ENCODE data around the gene FASTK. TPM values are rescaled to one million over a fixed set of nuclear protein-coding genes. Genes with fewer than 3 reads are reported as not detected.

FASTK gene
- total and polyA plus RNA-seq, 7 donors, result 87.1 to 194 (median 126) TPM

GRCh38 chr7:151116603-151117440, 36.2 kb upstream of the FASTK start:
- no peaks in the 10 kb centered on the region for H3K4me1 ChIP-seq
- intact Hi-C loops (cut with DNase I), result no loop called here
- H3K36me3 ChIP-seq (ENCODE audit: insufficient read depth in 1 of 2, low read depth in 1 of 2), result peaks cover 0 to 37% of the 10 kb centered on the region in 2 donors
- DNase-seq, result no peak
- no peak overlapping the region for H3K27ac ChIP-seq
- ATAC-seq, result no peak
- H3K4me3 ChIP-seq, result no peak overlapping the region
- WGBS, 3 donors, result 93 to 95% (median 93%) methylated on average over 27 of the region's 27 CpGs
- no peak for TF ChIP-seq CTCF (IDR thresholded peaks at IDR 0.05)
- no peaks in the 10 kb centered on the region for H3K9me3 ChIP-seq
- H3K27me3 ChIP-seq (ENCODE audit: insufficient read depth in 3 of 3, low read length in 2 of 3), result no peaks in the 10 kb centered on the region

GRCh38 chr7:151115836-151116418, 35.3 kb upstream of the FASTK start:
- TF ChIP-seq CTCF (IDR thresholded peaks at IDR 0.05), result no peak
- no peak for DNase-seq
- intact Hi-C loops (cut with DNase I), result no loop called here
- H3K9me3 ChIP-seq, result no peaks in the 10 kb centered on the region
- peak overlapping the region; percentile 30 for H3K4me3 ChIP-seq
- H3K36me3 ChIP-seq (ENCODE audit: insufficient read depth in 1 of 2, low read depth in 1 of 2), result peaks cover 0 to 28% of the 10 kb centered on the region in 2 donors
- H3K4me1 ChIP-seq, result no peaks in the 10 kb centered on the region
- no peak for ATAC-seq
- H3K27me3 ChIP-seq (ENCODE audit: insufficient read depth in 3 of 3, low read length in 2 of 3), result no peaks in the 10 kb centered on the region
- 83 to 91% (median 86%) methylated on average over 13 to 14 of the region's 14 CpGs for WGBS, 3 donors
- no peak overlapping the region for H3K27ac ChIP-seq

GRCh38 chr7:151115121-151115835, 34.7 kb upstream of the FASTK start:
- intact Hi-C loops (cut with DNase I), result no loop called here
- DNase-seq, result no peak
- no peaks in the 10 kb centered on the region for H3K9me3 ChIP-seq
- no peaks in the 10 kb centered on the region for H3K4me1 ChIP-seq
- no peak overlapping the region for H3K27ac ChIP-seq
- H3K4me3 ChIP-seq, result peak overlapping the region; percentile 30
- peak; percentile 11 to 46 (median 34) for ATAC-seq
- TF ChIP-seq CTCF (IDR thresholded peaks at IDR 0.05), result no peak
- WGBS, 3 donors, result 31 to 36% (median 32%) methylated on average over 65 to 114 of the region's 114 CpGs
- H3K27me3 ChIP-seq (ENCODE audit: insufficient read depth in 3 of 3, low read length in 2 of 3), result no peaks in the 10 kb centered on the region
- peaks cover 0 to 22% of the 10 kb centered on the region in 2 donors for H3K36me3 ChIP-seq (ENCODE audit: insufficient read depth in 1 of 2, low read depth in 1 of 2)

- H3K27me3 ChIP-seq (ENCODE audit: insufficient read depth in 3 of 3, low read length in 2 of 3), result no peaks in the 10 kb centered on the region
- 46 to 63% (median 59%) methylated on average over 59 to 101 of the region's 101 CpGs for WGBS, 3 donors
- DNase-seq, result no peak
- no peak overlapping the region for H3K27ac ChIP-seq
- ATAC-seq, result no peak
- peak overlapping the region; percentile 30 for H3K4me3 ChIP-seq
- H3K9me3 ChIP-seq, result no peaks in the 10 kb centered on the region
- intact Hi-C loops (cut with DNase I), result loop anchor here (5.0 kb wide), 4 partner anchors 82 to 217 kb away; partner anchors contain the start of gene ABCB8 (in 1 of the 2)
- no peak for TF ChIP-seq CTCF (IDR thresholded peaks at IDR 0.05)
- peaks cover 0 to 13% of the 10 kb centered on the region in 2 donors for H3K36me3 ChIP-seq (ENCODE audit: insufficient read depth in 1 of 2, low read depth in 1 of 2)
- no peaks in the 10 kb centered on the region for H3K4me1 ChIP-seq
These were observed 33.8 kb upstream of the FASTK start for GRCh38 chr7:151114151-151115090.

All from psoas muscle (tissue), 8 donors.